Uterus (tissue), 2 donors: ENCODE measurements around the gene ZCCHC2.

ENCODE experiments used
- CTCF ChIP-seq, 4 experiments: fragments of 200-600 bp in 2 of 4; fragments of 450-650 bp in 2 of 4; sonication (generic) in 2 of 4; IDR thresholded peaks; one replicate each; pipeline ENCODE4 v1.5.1; 2016 to 2019; ENCODE audit warnings: antibody characterized with exemption in 4 of 4, mild to moderate bottlenecking in 2 of 4, moderate library complexity in 1 of 4
- POLR2A ChIP-seq, 2 donors: fragments of 450-650 bp; IDR thresholded peaks; one replicate each; pipeline ENCODE4 v1.6.1; 2016; ENCODE audit warnings: antibody characterized with exemption in 2 of 2, mild to moderate bottlenecking in 1 of 2, moderate library complexity in 1 of 2

- TF ChIP-seq CTCF (IDR thresholded peaks at IDR 0.05), result no peak
- TF ChIP-seq POLR2A (IDR thresholded peaks at IDR 0.05), result no peak
Measured at GRCh38 chr18:62555135-62555534, 32.3 kb downstream of the ZCCHC2 start.
